GM12878 (cell line): ENCODE results near the gene FYB1. TPM values are rescaled to one million over a fixed set of nuclear protein-coding genes. Genes with fewer than 3 reads are reported as not detected.

Experiments
- ATAC-seq: fragments of 200-7000 bp; cut with Tn5 transposase; 3 replicates; pipeline ENCODE4 v1.9.1; 2020; ENCODE audit warnings: mild to moderate bottlenecking, moderate library complexity
- BruUV-seq: library from RNA; stranded (reverse); fragments of 400-500 nt; replicated peaks from 2 replicates; lab custom pipeline; 2021; lab: Mats Ljungman, UMichigan
- CTCF ChIA-PET: fragments of 300-600 bp; sonication (Branson Sonifier 250); formaldehyde crosslinking; extraction: SDS; loops from one replicate; lab custom pipeline; 2021; ENCODE audit warnings: inconsistent platforms; lab: Yijun Ruan, JAX
- POLR2A ChIA-PET: fragments of 350-600 bp; formaldehyde crosslinking; extraction: SDS; loops from one replicate; lab custom pipeline; 2021; ENCODE audit warnings: inconsistent platforms; lab: Charles Lee
- RAD21 ChIA-PET: fragments of 300-600 bp; sonication (Branson Sonifier 250); formaldehyde crosslinking; loops from one replicate; lab custom pipeline; 2023; ENCODE audit warnings: antibody characterized with exemption; ENCODE audit not compliant: unreplicated experiment; lab: Charles Lee
- SMC1A ChIA-PET: fragments of 300-600 bp; sonication (Branson Sonifier 250); formaldehyde crosslinking; loops from one replicate; lab custom pipeline; 2023; ENCODE audit not compliant: unreplicated experiment, uncharacterized antibody; lab: Charles Lee
- DNase-seq: peaks from one replicate; pipeline ENCODE4 v3.0.0-alpha.2; 2011; ENCODE audit warnings: low read depth, low spot score
- FAIRE-seq: peaks from 3 replicates; lab custom pipeline; 2011; peaks lifted over from hg19 to GRCh38; lab: Jason Lieb, UNC
- H2AFZ ChIP-seq: 2 replicates; pipeline ENCODE4 v1.6.0; 2011; ENCODE audit warnings: low read depth, low read length, control low read depth; ENCODE audit not compliant: control insufficient read depth
- H3K27ac ChIP-seq: 2 replicates; pipeline ENCODE4 v1.5.1; 2011; ENCODE audit warnings: control low read depth; ENCODE audit not compliant: control insufficient read depth, insufficient read depth
- H3K27me3 ChIP-seq, 2 experiments: replicated peaks in 1 of 2; 2 replicates each; pipeline versions ENCODE4 v1.6.0 to v1.6.1; 2011; ENCODE audit warnings: low read length in 1 of 2; ENCODE audit not compliant: control insufficient read depth in 2 of 2, insufficient read depth in 2 of 2
- H3K36me3 ChIP-seq, 2 experiments: 2 replicates each; pipeline ENCODE4 v1.5.1; 2011; ENCODE audit warnings: low read length in 1 of 2; ENCODE audit not compliant: control insufficient read depth in 2 of 2, insufficient read depth in 2 of 2
- H3K4me1 ChIP-seq: 2 replicates; pipeline ENCODE4 v1.6.1; 2011; ENCODE audit warnings: mild to moderate bottlenecking, low read length, moderate library complexity, mixed read lengths; ENCODE audit not compliant: control insufficient read depth, insufficient read depth
- H3K4me2 ChIP-seq: 2 replicates; pipeline ENCODE4 v1.6.0; 2011; ENCODE audit warnings: control low read depth; ENCODE audit not compliant: control insufficient read depth, insufficient read depth
- H3K4me3 ChIP-seq: fragments of 200-600 bp; sonication (generic); 2 replicates; pipeline ENCODE4 v1.5.1; 2016
- H3K79me2 ChIP-seq: 2 replicates; pipeline ENCODE4 v1.6.0; 2011; ENCODE audit warnings: low read length; ENCODE audit not compliant: control insufficient read depth, insufficient read depth
- H3K9ac ChIP-seq: 2 replicates; pipeline ENCODE4 v1.8.0; 2011; ENCODE audit warnings: low read length, control low read depth, mixed read lengths; ENCODE audit not compliant: control insufficient read depth, insufficient read depth
- H3K9me3 ChIP-seq: replicated peaks from 3 replicates; pipeline ENCODE4 v1.5.1; 2011; ENCODE audit warnings: mild to moderate bottlenecking, low read length; ENCODE audit not compliant: control insufficient read depth, insufficient read depth
- H4K20me1 ChIP-seq: 2 replicates; pipeline ENCODE4 v1.6.0; 2011; ENCODE audit not compliant: control insufficient read depth, insufficient read depth
- ATF2 ChIP-seq: IDR thresholded peaks from 2 replicates; pipeline ENCODE4 v1.6.1; 2012; ENCODE audit warnings: low read length, inconsistent platforms
- ATF7 ChIP-seq: fragments of 450-650 bp; IDR thresholded peaks from 2 replicates; pipeline ENCODE4 v1.6.1; 2016; ENCODE audit warnings: low read depth, mild to moderate bottlenecking
- BCL3 ChIP-seq: IDR thresholded peaks from 2 replicates; pipeline ENCODE4 v1.6.1; 2011; ENCODE audit warnings: borderline replicate concordance, low read depth, mild to moderate bottlenecking, moderate library complexity, low read length; ENCODE audit not compliant: insufficient read depth, poor library complexity, severe bottlenecking
- BHLHE40 ChIP-seq, 2 experiments: fragments of 450-650 bp in 1 of 2; IDR thresholded peaks; 2 replicates each; pipeline ENCODE4 v1.6.1; 2011 to 2017; ENCODE audit warnings: low read depth in 2 of 2, borderline replicate concordance in 1 of 2, improper control_type of control experiment in 1 of 2, low read length in 1 of 2, mild to moderate bottlenecking in 1 of 2
- GABPA ChIP-seq: IDR thresholded peaks from 2 replicates; pipeline ENCODE4 v1.6.1; 2014; ENCODE audit warnings: antibody characterized with exemption, low read depth, mild to moderate bottlenecking, inconsistent platforms
- LARP7 ChIP-seq: fragments of 450-650 bp; IDR thresholded peaks from 2 replicates; pipeline ENCODE4 v1.6.1; 2017; ENCODE audit warnings: mild to moderate bottlenecking
- NFYA ChIP-seq: IDR thresholded peaks from 2 replicates; pipeline ENCODE4 v1.6.1; 2011; ENCODE audit warnings: low read depth, mild to moderate bottlenecking, low read length, improper control_type of control experiment, borderline replicate concordance
- PBX3 ChIP-seq: IDR thresholded peaks from 2 replicates; pipeline ENCODE4 v1.6.1; 2011; ENCODE audit warnings: mild to moderate bottlenecking, low read depth, low read length, moderate library complexity; ENCODE audit not compliant: insufficient replicate concordance
- SMAD5 ChIP-seq: IDR thresholded peaks from 2 replicates; pipeline ENCODE4 v1.6.1; 2016; ENCODE audit warnings: antibody characterized with exemption, low read depth
- SP1 ChIP-seq: IDR thresholded peaks from one replicate; pipeline ENCODE4 v1.6.1; 2011; ENCODE audit warnings: low read depth, low read length
- SREBF2 ChIP-seq: IDR thresholded peaks from 2 replicates; pipeline ENCODE4 v1.6.1; 2012; ENCODE audit warnings: mild to moderate bottlenecking, low read length
- WRNIP1 ChIP-seq: IDR thresholded peaks from 2 replicates; pipeline ENCODE4 v1.6.1; 2011; ENCODE audit warnings: low read depth, low read length, improper control_type of control experiment, borderline replicate concordance
- ZBTB40 ChIP-seq: fragments of 450-650 bp; IDR thresholded peaks from 2 replicates; pipeline ENCODE4 v1.6.1; 2016; ENCODE audit warnings: mild to moderate bottlenecking, moderate library complexity, borderline replicate concordance
- whole genome bisulfite sequencing: methylation state at CpG from one replicate; pipeline ENCODE4 v1.1.6; 2016; ENCODE audit warnings: low lambda C conversion rate; ENCODE audit not compliant: insufficient replicate concordance, insufficient coverage; ENCODE audit errors: missing lambda C conversion rate; 5-methylcytosine and 5-hydroxymethylcytosine counted together
- in situ Hi-C: fragments of 300-500 bp; cut with MboI; formaldehyde crosslinking; loops from 9 replicates; pipeline ENCODE4 v1.14.3; 2018; ENCODE audit warnings: mixed read lengths
- intact Hi-C: fragments of 100-400 bp; cut with micrococcal nuclease; formaldehyde crosslinking; loops from one replicate; pipeline ENCODE4 v1.14.2; 2022; ENCODE audit not compliant: unreplicated experiment
- polyA plus RNA-seq, 11 experiments: library from polyadenylated mRNA; depleted of rRNA in 4 of 11; unstranded in 6 of 11; stranded (reverse) in 5 of 11; fragments of >200 nt; fragmentation: Nextera tagmentation in 4 of 11; fragmentation: Illumina TruSeq in 1 of 11; extraction: Ambion mirVana in 4 of 11; extraction: Trizol in 1 of 11; gene quantifications; 1 replicate in 1 of 11; 2 replicates in 10 of 11; pipeline versions ENCODE4 v1.2.1 to v1.2.3, GENCODE V29; 2011 to 2016; ENCODE audit warnings: inconsistent platforms in 2 of 11, missing spikeins in 2 of 11, low read depth in 1 of 11
- total RNA-seq, 4 experiments: library from RNA; depleted of rRNA in 3 of 4; stranded (reverse); fragments of >200 nt in 3 of 4; fragmentation: Illumina TruSeq in 1 of 4; extraction: Trizol in 1 of 4; gene quantifications; 2 replicates each; pipeline versions ENCODE4 v1.2.1 to v1.2.3, GENCODE V29; 2013 to 2021

FYB1 gene
- total and polyA plus RNA-seq, 10 of the 15 experiments (the other 5 are each of a cell fraction or from before 2014, with no cell fraction given) = 0.06 to 4.3 (median 0.25) TPM; not detected in 2

- FAIRE-seq (no peak), DNase-seq (no peak), ATAC-seq (no peak)
- Histone ChIP-seq H3K79me2 (no peaks in the 10 kb centered on the region), H3K4me3 (no peak overlapping the region), H3K27ac (no peak overlapping the region), H3K4me1 (peaks cover 6% of the 10 kb centered on the region; the same call in 1 of the 2 replicates), H3K9ac (no peak overlapping the region), H2AFZ (no peak overlapping the region), H3K9me3 (no peaks in the 10 kb centered on the region), H4K20me1 (no peaks in the 10 kb centered on the region), H3K27me3 (no peaks in the 10 kb centered on the region), H3K4me2 (no peak overlapping the region), H3K36me3 (no peaks in the 10 kb centered on the region)
- 39% methylated on average over 12 of the region's 13 CpGs for WGBS
- RAD21 ChIA-PET = interaction anchor here (0.7 kb wide), 1 partner anchor 389 kb away, joined by 3 read pairs; no protein-coding TSS in a partner anchor
- SMC1A ChIA-PET = interaction anchor here (0.7 to 1.5 kb wide), 2 partner anchors 30 to 337 kb away, joined by 3 to 4 read pairs; no protein-coding TSS in a partner anchor
- BruUV-seq = no TSS peak
- in situ Hi-C loops (no loop called here), intact Hi-C loops (no loop called here)
- POLR2A ChIA-PET = interaction anchor here (0.7 to 1.1 kb wide), 3 partner anchors 21 to 31 kb away, joined by 3 to 6 read pairs (median 3); no protein-coding TSS in a partner anchor
- CTCF ChIA-PET = interaction anchor here (0.6 to 1.2 kb wide), 3 partner anchors 41 to 958 kb away, joined by 3 read pairs; no protein-coding TSS in a partner anchor
- no peak for TF ChIP-seq LARP7
- TF ChIP-seq ATF2 = no peak
- TF ChIP-seq SP1 = no peak
- TF ChIP-seq GABPA = no peak
- no peak for TF ChIP-seq PBX3
- TF ChIP-seq NFYA = no peak
- TF ChIP-seq SREBF2 = no peak
- no peak for TF ChIP-seq ZBTB40
- TF ChIP-seq SMAD5 = no peak
- TF ChIP-seq ATF7 = no peak
- no peak for TF ChIP-seq BHLHE40 (IDR thresholded peaks at IDR 0.05; ENCODE audit: borderline replicate concordance in 1 of 2, low read depth in 2 of 2, low read length in 1 of 2)
- no peak for TF ChIP-seq WRNIP1
- no peak for TF ChIP-seq BCL3
Observed at GRCh38 chr5:39187831-39188731, 31.3 kb downstream of the FYB1 start.
